ENCODE measurements around the gene BTF3L4.

- TF ChIP-seq CTCF (IDR thresholded peaks at IDR 0.05) (no peak), EP300 (IDR thresholded peaks at IDR 0.05) (no peak), POLR2A (IDR thresholded peaks at IDR 0.05) (no peak)
Observed at GRCh38 chr1:52007215-52008002, 48.7 kb upstream of the BTF3L4 start.
